Skeletal muscle tissue (tissue), 4 donors: Measurements from ENCODE around the gene JUP. TPM values are rescaled to one million over a fixed set of nuclear protein-coding genes. Genes with fewer than 3 reads are reported as not detected.

Experiments
- H3K27ac ChIP-seq: one replicate; pipeline ENCODE4 v1.7.0; 2013; ENCODE audit warnings: mild to moderate bottlenecking, low read depth, low read length, inconsistent platforms
- H3K27me3 ChIP-seq, 3 donors: one replicate each; pipeline ENCODE4 v1.7.0; 2013; ENCODE audit warnings: low read length in 3 of 3; ENCODE audit not compliant: control insufficient read depth in 3 of 3, insufficient read depth in 3 of 3
- H3K36me3 ChIP-seq, 3 donors: one replicate each; pipeline ENCODE4 v1.7.0; 2013; ENCODE audit warnings: low read length in 3 of 3; ENCODE audit not compliant: control insufficient read depth in 3 of 3, insufficient read depth in 3 of 3
- H3K4me1 ChIP-seq, 3 donors: one replicate each; pipeline ENCODE4 v1.7.0; 2013; ENCODE audit warnings: low read length in 3 of 3, mild to moderate bottlenecking in 3 of 3; ENCODE audit not compliant: control insufficient read depth in 3 of 3, insufficient read depth in 3 of 3
- H3K4me3 ChIP-seq, 3 donors: one replicate each; pipeline ENCODE4 v1.7.0; 2013; ENCODE audit warnings: low read length in 3 of 3
- H3K9ac ChIP-seq, 3 donors: one replicate each; pipeline ENCODE4 v1.7.0; 2013; ENCODE audit warnings: low read length in 3 of 3, mild to moderate bottlenecking in 3 of 3, moderate library complexity in 2 of 3, low read depth in 1 of 3
- H3K9me3 ChIP-seq, 3 donors: one replicate each; pipeline ENCODE4 v1.7.0; 2013; ENCODE audit warnings: low read length in 3 of 3; ENCODE audit not compliant: control insufficient read depth in 3 of 3
- total RNA-seq: library from RNA; depleted of rRNA; stranded (reverse); fragments of >200 nt; gene quantifications from one replicate; pipeline ENCODE4 v1.2.3, GENCODE V29; 2014
- donor health status: Osteomylitis.

JUP gene
- total RNA-seq, 1 donor from 2014 or later, result 24.5 TPM

- H3K4me3 ChIP-seq, result no peak overlapping the region
- no peaks in the 10 kb centered on the region for H3K4me1 ChIP-seq
- no peaks in the 10 kb centered on the region for H3K27me3 ChIP-seq
- no peak overlapping the region for H3K9ac ChIP-seq
- no peak overlapping the region for H3K27ac ChIP-seq
- no peaks in the 10 kb centered on the region for H3K9me3 ChIP-seq
- peaks cover 58 to 77% (median 68%) of the 10 kb centered on the region in 3 donors for H3K36me3 ChIP-seq
Measured at GRCh38 chr17:41762841-41763240, 23.7 kb downstream of the JUP start.

- Histone ChIP-seq H3K36me3 (peaks cover 58 to 77% (median 68%) of the 10 kb centered on the region in 3 donors), H3K27ac (no peak overlapping the region), H3K9me3 (no peaks in the 10 kb centered on the region), H3K4me1 (no peaks in the 10 kb centered on the region), H3K9ac (no peak overlapping the region), H3K4me3 (no peak overlapping the region), H3K27me3 (no peaks in the 10 kb centered on the region)
Measured at GRCh38 chr17:41762391-41762790, 24.1 kb downstream of the JUP start.

- H3K4me1 ChIP-seq, result no peaks in the 10 kb centered on the region
Measured at GRCh38 chr17:41760878-41761277, 25.6 kb downstream of the JUP start.

GRCh38 chr17:41758601-41759000, 27.9 kb downstream of the JUP start:
- Histone ChIP-seq H3K9ac (no peak overlapping the region), H3K27ac (no peak overlapping the region), H3K36me3 (peaks cover 57 to 69% (median 62%) of the 10 kb centered on the region in 3 donors), H3K27me3 (no peaks in the 10 kb centered on the region), H3K4me3 (no peak overlapping the region), H3K4me1 (no peaks in the 10 kb centered on the region), H3K9me3 (no peaks in the 10 kb centered on the region)

More at GRCh38 chr17:41760878-41761277, 25.6 kb downstream of the JUP start:
- Histone ChIP-seq H3K9me3 (no peaks in the 10 kb centered on the region), H3K36me3 (peaks cover 60 to 73% (median 69%) of the 10 kb centered on the region in 3 donors), H3K27me3 (no peaks in the 10 kb centered on the region), H3K4me3 (no peak overlapping the region), H3K9ac (no peak overlapping the region), H3K27ac (no peak overlapping the region)

GRCh38 chr17:41754066-41754465, 32.4 kb downstream of the JUP start:
- Histone ChIP-seq H3K4me1 (no peaks in the 10 kb centered on the region), H3K27me3 (no peaks in the 10 kb centered on the region), H3K9ac (no peak overlapping the region), H3K4me3 (no peak overlapping the region), H3K36me3 (peaks cover 30 to 37% (median 30%) of the 10 kb centered on the region in 3 donors), H3K9me3 (no peaks in the 10 kb centered on the region), H3K27ac (no peak overlapping the region)

DNA sequence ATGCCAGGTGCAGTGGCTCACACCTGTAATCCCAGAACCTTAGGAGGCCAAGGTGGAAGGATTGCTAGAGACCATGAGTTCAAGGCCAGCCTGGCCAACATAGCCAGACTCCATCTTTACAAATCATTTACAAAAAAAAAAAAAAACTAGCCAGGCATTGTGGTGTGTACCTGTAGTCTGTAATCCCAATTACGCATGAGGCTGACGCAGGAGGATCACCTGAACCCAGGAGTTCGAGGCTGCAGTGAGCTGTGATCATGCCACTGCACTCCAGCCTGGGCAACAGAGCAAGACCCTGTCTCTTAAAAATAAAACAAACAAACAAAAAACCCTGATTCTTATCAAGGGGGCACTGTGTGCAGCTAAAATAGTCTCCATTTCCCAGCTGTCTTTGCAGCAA, 35.2 kb downstream of the JUP start:
- H3K27me3 ChIP-seq, result no peaks in the 10 kb centered on the region
- no peak overlapping the region for H3K4me3 ChIP-seq
- no peak overlapping the region for H3K9ac ChIP-seq
- peaks cover 12 to 19% (median 12%) of the 10 kb centered on the region in 3 donors for H3K36me3 ChIP-seq
- H3K9me3 ChIP-seq, result no peaks in the 10 kb centered on the region
- no peaks in the 10 kb centered on the region for H3K4me1 ChIP-seq
- H3K27ac ChIP-seq, result no peak overlapping the region

DNA sequence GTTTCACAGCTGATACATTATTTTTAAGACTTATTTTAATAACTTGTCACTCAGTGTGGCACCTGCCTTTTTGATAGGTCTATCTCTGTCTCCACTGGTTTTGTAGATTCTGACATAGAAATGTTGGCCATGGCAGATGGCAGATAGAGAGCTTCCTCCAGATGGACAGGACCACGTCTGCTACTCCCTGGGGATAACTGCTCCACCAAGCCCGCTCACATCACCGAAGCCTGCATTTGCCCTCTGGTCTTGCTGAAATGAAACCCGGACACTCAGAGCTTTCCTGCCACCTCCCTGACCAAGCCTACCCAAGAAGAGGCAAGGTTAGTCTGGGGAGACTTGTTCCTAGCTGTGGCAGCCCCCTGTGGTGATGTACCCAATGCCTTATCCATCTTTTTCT, 35.6 kb downstream of the JUP start:
- Histone ChIP-seq H3K4me1 (no peaks in the 10 kb centered on the region), H3K36me3 (peaks cover 9 to 17% (median 10%) of the 10 kb centered on the region in 3 donors), H3K9me3 (no peaks in the 10 kb centered on the region), H3K27me3 (no peaks in the 10 kb centered on the region), H3K9ac (no peak overlapping the region), H3K27ac (no peak overlapping the region), H3K4me3 (no peak overlapping the region)

DNA sequence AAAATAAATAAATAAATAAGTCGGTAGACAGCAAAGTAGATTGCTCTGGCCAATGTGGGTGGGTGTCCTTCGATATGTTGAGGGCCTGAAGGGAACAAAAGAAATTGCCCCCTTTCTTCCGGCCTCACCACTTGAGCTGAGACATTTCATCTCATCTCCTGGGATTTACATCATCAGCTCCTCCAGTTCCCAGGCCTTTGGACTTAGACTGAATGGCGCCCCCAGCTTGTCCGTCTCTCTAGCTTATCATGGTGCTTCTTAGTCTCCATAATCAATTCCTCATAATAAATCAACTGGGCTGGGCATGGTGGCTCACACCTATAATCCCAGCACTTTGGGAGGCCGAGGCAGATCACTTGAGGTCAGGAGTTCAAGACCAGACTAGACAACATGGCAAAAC, 38.2 kb downstream of the JUP start:
- H3K9ac ChIP-seq, result no peak overlapping the region
- H3K4me3 ChIP-seq, result no peak overlapping the region
- H3K36me3 ChIP-seq, result peaks cover 0 to 3% (median 0%) of the 10 kb centered on the region in 3 donors
- no peaks in the 10 kb centered on the region for H3K27me3 ChIP-seq
- H3K9me3 ChIP-seq, result no peaks in the 10 kb centered on the region
- no peak overlapping the region for H3K27ac ChIP-seq
- H3K4me1 ChIP-seq, result no peaks in the 10 kb centered on the region

- H3K9me3 ChIP-seq, result no peaks in the 10 kb centered on the region
- no peak overlapping the region for H3K9ac ChIP-seq
- H3K4me1 ChIP-seq, result peaks cover 0 to 4% (median 0%) of the 10 kb centered on the region in 3 donors
- peaks cover 10 to 12% (median 11%) of the 10 kb centered on the region in 3 donors for H3K27me3 ChIP-seq
- H3K27ac ChIP-seq, result no peak overlapping the region
- no peaks in the 10 kb centered on the region for H3K36me3 ChIP-seq
- no peak overlapping the region for H3K4me3 ChIP-seq
Measured at GRCh38 chr17:41741709-41742108, 44.8 kb downstream of the JUP start.

GRCh38 chr17:41740506-41740905, 46.0 kb downstream of the JUP start:
- H3K9ac ChIP-seq, result no peak overlapping the region
- H3K36me3 ChIP-seq, result no peaks in the 10 kb centered on the region
- H3K27me3 ChIP-seq, result peaks cover 22% of the 10 kb centered on the region in 3 donors
- H3K9me3 ChIP-seq, result no peaks in the 10 kb centered on the region
- H3K27ac ChIP-seq, result no peak overlapping the region
- no peak overlapping the region for H3K4me3 ChIP-seq
- peaks cover 0 to 4% (median 0%) of the 10 kb centered on the region in 3 donors for H3K4me1 ChIP-seq
